ENCODE results near the gene CASKIN2.

Gene CASKIN2

DNA sequence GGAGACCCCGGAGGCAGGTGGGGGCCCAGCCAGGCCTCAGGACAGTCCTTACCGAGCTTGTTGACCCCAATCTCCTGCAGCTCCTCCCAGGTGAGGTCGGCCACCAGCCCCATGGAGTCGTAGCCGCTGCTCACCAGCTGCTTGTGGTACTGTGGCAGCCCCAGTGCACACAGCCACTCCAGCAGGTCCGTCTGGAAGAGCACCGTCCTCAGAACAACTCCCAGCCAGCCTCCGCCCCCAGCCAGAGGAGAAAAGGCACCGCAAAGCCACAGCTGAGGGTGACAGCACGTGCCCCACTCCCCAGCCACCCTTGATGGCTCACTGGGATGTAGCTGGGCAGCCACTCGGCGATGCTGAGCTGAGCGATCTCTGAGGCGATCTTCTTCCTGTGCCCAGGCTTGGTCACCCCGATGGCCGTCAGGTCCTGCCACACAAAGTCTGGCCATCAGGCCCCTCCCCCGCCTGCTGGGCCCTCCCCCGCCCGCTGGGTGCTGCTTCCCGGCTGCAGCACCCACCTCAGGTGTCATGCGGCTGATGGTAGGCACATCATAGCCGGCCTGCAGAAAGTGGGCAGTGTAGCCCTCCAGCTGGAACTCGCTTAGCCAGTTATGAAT, 11.9 kb downstream of the CASKIN2 start:
- DNase-seq = no peak

DNA sequence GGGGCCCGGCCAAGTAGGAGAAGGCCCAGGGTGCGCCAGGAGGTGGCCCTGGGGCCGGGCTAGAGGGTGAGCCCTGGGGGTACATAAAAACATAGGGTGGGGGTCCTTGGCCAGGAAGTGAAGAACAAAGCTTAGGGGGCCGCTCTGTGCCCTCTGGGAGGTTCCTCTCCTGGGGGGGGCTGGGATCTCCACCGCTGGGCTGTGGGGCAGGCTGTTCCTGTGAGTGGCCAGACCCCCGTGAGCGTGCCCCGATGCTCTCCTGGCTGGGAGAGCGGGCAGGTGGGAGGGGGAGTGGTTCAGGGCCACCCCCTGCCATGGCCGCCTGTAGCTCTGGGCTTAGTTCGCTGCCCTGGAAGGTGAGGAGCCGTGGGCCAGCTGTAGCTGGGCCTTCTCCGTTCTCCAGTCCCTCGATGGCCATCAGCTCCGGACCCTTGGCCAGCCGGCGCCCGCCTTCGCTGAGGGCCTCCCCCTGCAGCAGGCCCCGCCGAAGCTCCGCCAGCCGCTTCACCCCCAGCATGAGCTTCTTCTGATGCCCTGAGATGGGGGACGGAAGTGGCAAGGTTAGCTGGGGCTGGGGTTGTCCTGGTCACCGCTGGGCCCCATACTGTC, 12.5 kb downstream of the CASKIN2 start:
- no peak for DNase-seq

DNA sequence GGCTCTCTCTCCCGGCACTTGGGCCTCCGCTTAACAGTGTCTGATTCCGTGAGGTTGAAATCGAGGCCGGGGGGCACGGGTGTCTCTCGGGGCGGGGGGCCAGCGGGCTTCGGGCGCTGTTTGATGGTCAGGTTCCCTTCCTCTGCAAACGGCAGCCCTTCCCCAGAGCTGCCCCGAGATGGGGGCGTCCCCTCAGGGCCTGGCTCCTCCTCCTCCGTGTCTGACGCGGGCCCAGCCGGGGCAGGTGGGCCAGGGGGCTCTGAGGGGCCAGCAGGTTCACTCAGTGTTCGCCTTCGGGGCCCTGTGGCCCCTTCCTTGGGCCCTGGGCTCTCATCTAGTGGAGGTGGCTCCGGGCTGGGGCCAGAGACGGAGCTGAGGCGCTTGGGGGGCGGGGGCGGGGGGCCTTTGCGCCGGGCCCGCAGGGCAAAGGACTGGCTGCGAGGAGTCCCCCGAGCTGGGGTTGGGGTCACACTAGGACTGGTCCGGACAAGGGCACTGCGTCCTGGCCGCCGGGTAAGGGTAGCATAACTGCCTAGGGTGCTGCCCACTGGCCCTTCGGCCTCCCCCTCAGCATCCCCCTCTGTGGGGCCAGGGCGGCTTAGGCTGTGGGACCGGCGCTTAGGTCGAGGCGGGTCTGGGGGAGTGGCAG, 13.1 kb downstream of the CASKIN2 start:
- DNase-seq = no peak

DNA sequence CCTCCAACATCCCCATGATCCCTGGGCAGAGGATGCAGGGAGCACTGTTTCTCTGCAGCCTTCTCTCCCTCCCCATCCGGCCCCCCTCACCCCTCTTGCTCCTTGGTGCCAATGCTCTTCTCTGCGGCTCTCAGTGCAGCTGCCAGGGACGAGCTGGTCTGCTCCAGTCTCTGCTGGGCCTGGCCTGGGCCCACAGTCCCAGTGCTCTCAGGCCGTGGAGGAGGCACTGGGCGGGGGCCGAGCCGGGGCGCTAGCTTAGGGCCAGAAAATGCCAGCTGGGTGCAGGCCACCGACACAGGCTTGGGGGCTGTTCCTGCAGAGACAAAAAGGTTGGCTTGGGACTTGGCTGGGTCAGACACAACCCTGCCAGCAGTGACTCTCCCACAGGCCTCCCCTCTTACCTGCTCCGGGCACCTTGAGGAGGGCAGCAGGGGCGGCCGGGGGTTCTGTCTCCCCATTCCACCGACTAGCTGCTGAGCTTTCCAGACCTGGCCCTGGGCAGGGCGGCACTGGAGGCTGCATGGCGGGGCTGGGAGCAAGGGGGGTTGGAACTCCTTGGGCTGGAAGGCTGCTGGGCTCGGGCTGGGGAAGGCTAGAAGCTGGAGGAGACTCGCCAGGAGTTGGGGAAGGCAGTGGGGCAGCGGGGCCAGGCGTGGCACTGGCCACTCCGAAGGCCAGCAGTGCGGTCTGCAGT, 13.8 kb downstream of the CASKIN2 start:
- no peak for DNase-seq

DNA sequence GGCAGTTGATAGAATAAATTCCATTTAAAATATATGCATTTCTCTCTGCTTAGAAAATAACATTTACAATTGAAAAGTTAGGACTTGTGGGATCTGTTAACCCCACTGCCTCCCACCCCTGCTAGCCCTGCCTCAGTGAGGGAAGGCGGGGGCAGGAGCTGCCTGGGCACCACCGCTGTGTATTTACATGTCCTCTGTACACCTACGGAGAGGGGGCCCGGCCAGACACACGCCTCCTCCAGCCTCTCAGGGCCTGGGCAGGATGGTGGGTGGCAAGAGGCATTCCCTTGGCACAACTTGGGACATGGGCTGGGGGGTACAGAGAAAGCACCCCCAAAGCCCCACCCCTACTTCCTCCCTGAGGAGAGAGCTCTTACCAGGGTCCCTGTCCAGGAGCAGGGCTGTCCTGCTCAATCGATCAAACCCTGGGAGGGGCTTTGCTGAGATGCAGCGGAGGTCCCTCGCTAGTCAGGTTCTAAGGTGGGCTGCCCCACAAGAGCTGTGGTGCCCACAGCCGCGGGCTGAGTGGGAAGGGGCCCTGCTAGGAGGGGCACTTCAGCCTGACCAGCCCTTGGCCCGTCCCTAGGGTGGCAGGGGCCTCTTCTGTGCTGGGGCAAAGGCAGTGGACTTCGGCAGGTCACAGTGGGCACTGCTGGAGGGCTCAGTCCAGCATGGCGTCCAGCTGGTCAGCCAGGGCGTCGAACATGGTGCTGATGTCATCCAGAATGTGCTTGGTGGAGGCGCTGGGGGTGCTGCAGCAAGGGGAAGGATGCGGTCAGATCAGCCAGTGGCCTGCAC, 14.7 kb downstream of the CASKIN2 start:
- no peak for DNase-seq

DNA sequence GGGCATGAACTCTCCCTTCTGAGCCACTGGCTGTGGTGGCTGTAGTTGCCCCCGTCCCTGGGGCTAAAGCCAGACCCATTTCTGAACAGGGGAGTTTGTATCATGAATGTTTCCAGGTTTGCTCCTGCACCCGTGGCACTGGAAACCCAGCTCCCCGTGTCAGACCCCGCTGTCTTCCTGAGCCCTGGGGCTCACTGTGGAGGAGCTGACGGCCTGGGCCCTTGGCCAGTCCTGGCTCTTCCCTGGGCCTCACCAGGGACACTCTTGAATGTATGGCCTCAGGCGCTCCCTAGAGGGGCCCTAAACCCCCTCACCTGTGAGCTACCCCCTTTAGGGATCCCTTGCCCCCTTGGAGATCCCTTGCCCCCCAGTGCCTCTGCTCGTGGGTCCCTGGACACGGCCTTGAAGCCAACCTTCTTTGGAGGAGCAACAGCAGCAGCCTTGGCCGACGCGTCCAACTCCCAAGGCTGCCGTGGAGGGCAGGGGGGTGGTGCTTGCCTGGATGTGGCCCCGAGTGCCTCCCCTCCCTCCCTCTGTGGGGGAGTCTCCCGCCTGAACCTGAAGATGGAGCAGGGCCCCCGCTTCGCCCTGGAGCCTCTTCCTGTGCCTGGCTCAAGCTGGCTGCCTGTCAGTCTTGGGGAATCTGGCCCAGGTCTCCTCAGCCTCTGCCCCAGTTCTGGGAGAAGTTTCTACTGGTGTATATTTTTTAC, 15.9 kb downstream of the CASKIN2 start:
- no peak for DNase-seq

DNA sequence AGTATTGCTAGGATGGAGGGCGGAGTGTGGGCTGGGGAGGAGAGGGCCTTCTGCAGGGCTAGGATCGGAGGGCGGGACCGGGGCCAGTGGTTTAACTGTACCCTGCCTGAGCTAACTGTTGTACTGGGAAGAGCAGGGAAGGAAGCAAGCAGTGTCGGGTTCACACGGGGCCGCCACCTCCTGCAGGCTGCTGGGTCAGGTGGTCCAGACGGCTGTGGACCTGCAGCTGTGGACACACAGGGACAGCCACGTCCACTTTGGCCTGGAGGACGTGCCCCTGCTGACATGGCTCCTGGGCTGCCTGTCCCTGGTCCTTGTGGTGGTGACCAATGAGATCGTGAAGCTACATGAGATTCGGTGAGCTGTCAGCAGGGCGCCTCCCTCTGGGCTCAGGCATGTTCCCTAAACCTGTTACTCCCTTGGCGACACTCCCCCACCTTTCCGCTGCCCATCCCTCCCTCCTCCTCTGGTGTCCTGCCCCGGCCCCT, 16.6 kb downstream of the CASKIN2 start:
- DNase-seq = no peak

DNA sequence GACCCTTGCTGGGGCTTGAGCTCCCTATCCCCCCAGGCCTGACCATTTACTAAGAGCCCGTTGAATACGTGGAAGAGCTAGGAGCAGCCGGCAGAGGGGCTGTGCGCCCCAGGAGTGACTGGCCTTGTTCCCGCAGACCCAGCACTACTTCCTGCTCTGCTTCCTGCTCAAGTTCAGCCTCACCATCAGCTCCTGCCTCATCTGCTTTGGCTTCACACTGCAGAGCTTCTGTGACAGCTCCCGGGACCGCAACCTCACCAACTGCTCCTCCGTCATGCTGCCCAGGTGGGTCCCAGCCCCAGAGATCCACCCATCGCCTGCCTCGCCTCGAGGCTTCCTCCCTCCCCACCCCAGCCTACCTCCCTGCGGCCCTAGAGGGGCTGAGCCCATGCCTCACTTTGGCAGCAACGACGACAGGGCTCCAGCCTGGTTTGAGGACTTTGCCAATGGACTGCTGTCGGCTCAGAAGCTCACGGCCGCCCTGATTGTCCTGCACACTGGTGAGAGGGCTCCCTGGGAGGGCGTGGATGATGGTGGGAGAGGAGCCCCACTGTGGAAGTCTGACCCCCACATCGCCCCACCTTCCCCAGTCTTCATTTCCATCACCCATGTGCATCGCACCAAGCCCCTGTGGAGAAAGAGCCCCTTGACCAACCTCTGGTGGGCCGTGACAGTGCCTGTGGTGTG, 17.2 kb downstream of the CASKIN2 start:
- no peak for DNase-seq

DNA sequence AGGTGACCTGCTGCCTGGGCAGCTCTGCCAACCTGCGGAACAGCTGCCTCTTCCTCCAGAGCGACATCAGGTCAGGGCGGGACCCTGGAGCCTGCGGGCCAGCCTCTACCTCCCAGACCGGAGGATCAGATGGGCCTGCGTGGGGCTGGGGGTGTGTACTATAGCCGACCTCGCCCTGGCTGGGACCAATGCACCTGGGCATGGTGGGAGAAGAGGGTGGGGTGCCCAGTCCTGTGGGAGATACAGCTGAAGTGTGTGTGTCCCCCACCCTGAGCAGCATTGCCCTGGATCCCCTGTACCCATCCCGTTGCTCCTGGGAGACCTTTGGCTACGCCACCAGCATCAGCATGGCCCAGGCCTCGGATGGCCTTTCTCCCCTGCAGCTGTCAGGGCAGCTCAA, 19.3 kb downstream of the CASKIN2 start:
- no peak for DNase-seq

DNA sequence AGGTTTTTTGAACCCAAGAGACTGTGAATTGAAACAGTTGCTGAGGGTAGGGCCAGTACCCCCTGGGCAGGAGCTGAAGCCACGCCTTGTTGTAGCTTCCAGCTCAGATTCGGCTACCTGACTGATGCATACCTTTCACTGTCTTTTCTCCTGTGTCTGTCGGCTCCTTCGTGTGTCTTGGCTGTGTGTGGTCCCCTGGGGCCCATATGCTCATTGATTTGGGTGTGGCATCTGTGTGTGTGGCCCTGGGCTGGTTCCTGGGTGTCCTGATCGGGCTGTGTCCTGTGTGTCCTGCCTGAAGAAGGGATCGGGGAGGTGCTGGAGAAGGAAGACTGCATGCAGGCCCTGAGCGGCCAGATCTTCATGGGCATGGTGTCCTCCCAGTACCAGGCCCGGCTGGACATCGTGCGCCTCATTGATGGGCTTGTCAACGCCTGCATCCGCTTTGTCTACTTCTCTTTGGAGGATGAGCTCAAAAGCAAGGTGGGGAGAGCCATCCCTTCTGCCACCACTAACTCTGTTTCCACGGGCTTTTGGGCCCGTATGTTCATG, 20.9 kb downstream of the CASKIN2 start:
- no peak for DNase-seq

DNA sequence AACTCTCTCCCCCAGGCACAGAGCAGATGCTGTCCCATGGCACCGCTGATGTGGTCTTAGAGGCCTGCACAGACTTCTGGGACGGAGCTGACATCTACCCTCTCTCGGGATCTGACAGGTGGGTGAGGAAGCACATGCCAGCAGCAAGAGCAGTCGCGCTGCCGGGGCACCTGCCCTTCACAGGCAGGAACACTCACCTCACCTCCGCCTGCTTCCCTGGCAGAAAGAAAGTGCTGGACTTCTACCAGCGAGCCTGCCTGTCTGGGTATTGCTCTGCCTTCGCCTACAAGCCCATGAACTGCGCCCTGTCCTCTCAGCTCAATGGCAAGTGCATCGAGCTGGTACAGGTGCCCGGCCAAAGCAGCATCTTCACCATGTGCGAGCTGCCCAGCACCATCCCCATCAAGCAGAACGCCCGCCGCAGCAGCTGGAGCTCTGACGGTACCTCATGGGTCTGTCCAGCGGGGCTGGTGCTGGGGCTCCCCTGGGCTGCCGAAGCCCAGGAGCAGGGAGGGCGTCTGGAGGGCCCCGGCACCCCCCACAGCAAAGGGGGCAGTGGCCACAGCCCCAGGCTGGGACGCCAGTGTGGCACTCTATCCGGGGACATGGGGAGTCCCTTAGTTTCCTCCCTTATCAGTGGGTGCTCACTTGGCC, 21.7 kb downstream of the CASKIN2 start:
- DNase-seq = no peak

DNA sequence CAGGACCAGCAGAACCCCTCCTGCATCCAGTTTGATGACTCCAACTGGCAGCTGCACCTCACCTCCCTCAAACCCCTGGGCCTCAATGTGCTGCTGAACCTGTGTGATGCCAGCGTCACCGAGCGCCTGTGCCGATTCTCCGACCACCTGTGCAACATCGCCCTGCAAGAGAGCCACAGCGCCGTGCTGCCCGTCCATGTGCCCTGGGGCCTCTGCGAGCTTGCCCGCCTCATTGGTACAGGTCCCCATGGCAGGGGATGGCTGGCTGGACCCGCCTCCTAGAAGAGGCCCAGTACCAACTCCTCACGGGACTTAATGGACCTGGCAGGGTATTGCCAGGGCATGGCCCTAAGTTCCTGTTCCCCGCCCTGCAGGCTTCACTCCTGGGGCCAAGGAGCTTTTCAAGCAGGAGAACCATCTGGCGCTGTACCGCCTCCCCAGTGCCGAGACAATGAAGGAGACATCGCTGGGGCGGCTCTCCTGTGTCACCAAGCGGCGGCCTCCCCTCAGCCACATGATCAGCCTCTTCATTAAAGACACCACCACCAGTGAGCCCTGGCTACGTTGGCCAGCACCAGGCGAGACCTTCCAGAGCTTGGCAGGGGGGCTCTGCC, 22.7 kb downstream of the CASKIN2 start:
- DNase-seq = no peak

DNA sequence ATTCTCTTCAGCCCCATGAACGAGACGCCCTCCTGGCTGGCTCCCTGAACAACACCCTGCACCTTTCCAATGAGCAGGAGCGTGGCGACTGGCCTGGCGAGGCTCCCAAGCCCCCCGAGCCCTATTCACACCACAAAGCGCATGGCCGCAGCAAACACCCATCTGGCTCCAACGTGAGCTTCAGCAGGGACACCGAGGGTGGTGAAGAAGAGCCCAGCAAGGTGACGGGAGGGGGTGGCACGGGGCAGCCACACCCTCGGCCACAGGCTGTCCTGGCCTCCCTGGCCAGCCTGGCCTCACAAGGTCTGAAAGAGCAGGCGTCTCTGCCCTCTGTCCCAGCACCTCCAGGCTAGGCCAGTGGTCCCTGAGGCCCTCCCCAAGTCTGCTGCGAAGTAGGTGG, 23.7 kb downstream of the CASKIN2 start:
- DNase-seq = no peak

DNA sequence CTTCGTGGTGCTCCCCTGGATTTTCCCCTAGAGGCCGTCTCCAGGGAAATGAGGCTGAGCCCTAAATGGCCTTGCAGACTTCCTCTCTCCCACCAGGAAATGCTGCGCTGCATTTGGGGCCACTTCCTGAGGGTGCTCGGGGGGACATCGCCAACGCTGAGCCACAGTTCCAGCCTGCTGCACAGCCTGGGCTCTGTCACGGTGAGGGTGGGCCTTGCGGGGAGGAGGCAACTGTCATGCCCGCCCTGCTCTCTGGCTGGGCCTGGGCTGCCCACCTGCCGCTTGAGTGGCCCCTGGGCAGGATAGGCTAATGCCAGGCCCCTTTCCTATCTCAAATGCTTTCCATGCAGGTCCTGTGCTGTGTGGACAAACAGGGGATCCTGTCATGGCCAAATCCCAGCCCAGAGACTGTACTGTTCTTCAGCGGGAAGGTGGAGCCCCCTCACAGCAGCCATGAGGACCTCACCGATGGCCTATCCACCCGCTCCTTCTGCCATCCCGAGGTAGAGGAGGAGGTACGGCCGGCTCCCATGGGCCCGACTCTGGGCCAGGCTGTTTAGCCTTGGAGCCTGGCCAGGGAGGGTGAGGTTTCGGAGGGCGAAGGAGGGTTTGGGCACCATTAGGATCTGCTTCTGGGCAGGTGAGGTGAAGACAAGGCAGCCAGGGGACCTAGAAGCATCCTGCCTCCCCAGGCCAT, 24.2 kb downstream of the CASKIN2 start:
- DNase-seq = no peak

DNA sequence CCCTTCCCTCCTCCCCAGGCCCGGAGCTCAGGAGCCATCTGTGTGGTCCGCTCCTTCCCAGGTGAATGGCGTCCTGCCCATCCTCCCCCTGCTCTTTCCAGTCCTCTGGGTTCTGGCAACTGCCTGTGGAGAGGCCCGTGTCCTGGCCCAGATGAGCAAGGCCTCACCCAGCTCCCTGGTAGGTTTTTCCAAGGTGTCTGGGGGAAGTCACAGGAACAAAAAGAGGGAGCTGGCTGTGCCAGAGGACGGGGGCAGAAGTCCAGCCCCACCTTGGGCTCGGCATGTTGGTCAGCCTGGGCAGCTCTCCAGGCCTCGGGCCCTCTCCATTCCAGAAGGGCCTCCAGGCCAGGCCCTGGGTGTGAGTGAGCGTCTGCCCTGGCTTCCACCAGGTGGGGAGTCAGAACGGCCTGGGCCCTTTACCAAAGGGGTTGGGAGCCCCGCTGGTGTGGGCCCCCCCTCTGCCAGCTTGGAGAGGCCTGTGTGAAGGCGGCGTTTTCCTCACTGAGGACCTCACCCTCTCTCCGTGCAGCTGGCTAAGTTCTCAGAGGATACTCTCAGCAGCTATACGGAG, 25.1 kb downstream of the CASKIN2 start:
- DNase-seq = no peak

DNA sequence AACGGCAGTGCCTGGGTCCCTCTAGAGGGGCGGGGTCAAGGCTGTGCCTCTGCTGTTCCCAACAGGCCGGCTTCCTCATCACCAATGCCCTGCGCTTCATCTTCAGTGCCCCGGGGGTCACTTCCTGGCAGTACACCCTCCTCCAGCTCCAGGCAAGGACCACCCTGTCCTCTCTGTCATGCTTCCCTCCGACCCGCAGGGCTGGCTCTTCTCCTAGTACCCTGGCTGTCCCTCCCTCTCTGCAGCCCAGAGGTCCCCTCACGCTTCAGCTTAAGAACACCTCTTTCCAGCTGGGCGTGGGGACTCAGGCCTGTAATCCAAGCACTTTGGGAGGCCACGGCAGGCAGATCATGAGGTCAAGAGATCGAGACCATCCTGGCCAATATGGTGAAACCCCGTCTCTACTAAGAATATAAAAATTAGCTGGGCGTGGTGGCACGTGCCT, 25.8 kb downstream of the CASKIN2 start:
- DNase-seq = no peak

DNA sequence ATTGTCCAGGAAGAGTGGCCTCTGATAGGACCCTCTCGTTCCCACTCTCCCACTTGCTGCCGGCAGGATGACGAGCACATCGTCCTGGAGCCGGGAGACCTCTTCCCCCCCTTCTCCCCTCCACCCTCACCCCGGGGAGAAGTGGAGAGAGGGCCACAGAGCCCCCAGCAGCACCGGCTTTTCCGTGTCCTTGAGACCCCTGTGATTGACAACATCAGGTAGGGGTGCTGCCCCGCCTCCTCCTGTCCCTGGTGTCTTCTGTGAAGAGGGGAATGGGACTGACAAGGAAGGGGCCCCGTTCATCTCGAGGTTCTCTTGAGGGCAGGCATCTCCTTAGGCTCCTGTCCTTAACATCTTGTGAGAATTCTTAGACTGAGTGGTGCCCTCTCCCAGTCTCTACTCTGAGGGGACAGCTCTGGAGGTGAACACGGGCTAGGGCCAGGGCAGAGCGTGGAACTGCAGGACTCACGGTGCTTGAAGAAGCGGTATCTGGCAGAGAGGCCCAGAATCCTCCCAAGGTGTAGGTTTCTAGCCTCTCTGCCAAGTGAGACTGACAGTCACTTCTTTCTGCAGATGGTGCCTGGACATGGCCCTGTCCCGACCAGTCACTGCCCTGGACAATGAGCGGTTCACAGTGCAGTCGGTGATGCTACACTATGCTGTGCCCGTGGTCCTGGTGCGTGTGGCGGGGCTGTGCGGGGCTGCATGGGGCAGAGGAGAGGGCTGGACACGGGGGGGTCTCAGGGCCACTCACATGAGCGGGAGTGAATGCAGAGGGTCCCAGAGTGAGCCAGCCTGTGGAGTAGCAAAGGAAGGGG, 26.4 kb downstream of the CASKIN2 start:
- DNase-seq = no peak

DNA sequence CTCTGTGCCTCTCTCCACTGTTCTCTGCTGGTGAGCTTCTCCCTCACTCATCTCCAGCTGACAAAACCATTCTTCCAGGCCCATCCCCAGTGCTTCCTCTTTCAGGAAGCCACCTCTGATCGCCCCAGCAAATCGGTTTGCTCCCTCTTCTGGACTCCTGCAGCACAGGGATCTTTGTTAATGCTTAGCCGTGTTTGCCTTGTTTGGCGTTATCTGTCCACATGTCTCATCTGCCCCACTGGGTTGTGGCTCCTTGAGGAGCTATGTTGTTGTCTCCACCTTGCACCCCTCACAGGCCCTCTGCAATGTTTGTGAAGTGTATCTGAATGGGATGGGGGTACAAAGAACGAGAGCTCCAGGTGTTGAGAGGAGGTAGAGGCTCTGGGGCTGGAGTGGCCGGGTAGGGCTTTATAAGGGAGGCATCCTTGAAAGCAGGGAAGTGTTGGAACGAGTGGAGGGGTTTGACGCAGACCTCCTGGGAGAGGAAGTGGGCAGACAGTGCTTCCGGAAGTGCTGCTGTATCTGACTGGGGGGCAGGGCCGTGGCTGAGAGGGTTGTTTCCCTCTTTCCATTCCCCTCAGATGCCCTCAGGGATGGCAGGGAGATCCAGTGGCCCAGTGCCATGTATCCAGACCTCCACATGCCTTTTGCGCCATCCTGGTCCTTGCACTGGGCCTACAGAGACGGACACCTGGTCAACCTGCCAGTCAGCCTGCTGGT, 27.8 kb downstream of the CASKIN2 start:
- DNase-seq = no peak
